B cell (primary cell): ENCODE measurements around the gene NRL. TPM values are rescaled to one million over a fixed set of nuclear protein-coding genes. Genes with fewer than 3 reads are reported as not detected.

Experiments used
- ATAC-seq: fragments of 200-7000 bp; cut with Tn5 transposase; one replicate; pipeline ENCODE4 v1.10.0; 2021; ENCODE audit warnings: low read depth, mild to moderate bottlenecking, moderate number of reproducible peaks, moderate library complexity
- CTCF ChIA-PET: fragments of 350-600 bp; sonication (Branson Sonifier 250); formaldehyde crosslinking; loops from one replicate; lab custom pipeline; 2021; ENCODE audit warnings: antibody characterized with exemption, inconsistent platforms; lab: Charles Lee
- POLR2A ChIA-PET: fragments of 350-600 bp; sonication (Branson Sonifier 250); formaldehyde crosslinking; loops from one replicate; lab custom pipeline; 2021; ENCODE audit warnings: antibody characterized with exemption; lab: Charles Lee
- DNase-seq: peaks from one replicate; pipeline ENCODE4 v3.0.0; 2013
- H2AFZ ChIP-seq: 2 replicates; pipeline ENCODE4 v1.6.1; 2012; ENCODE audit warnings: mild to moderate bottlenecking, low read depth, low read length; ENCODE audit not compliant: insufficient read depth, poor library complexity, severe bottlenecking
- H3K27ac ChIP-seq, 2 donors: 1 replicate in 1 of 2; 2 replicates in 1 of 2; pipeline ENCODE4 v1.5.1; 2012 to 2013; ENCODE audit warnings: low read length in 2 of 2, mild to moderate bottlenecking in 2 of 2, moderate library complexity in 1 of 2
- H3K27me3 ChIP-seq, 4 experiments: fragments of 200-600 bp in 1 of 4; sonication (generic) in 1 of 4; replicated peaks in 1 of 4; 1 replicate in 2 of 4; 2 replicates in 2 of 4; pipeline versions ENCODE4 v1.6.1 to v1.7.0; 2013 to 2016; ENCODE audit warnings: low read length in 3 of 4, mild to moderate bottlenecking in 2 of 4, mixed read lengths in 1 of 4, moderate library complexity in 1 of 4; ENCODE audit not compliant: insufficient read depth in 4 of 4, control insufficient read depth in 3 of 4; ENCODE audit errors: control extremely low read depth in 1 of 4
- H3K36me3 ChIP-seq, 2 experiments: replicated peaks in 1 of 2; 1 replicate in 1 of 2; 2 replicates in 1 of 2; pipeline versions ENCODE4 v1.6.1 to v1.7.1; 2013; ENCODE audit warnings: low read length in 1 of 2; ENCODE audit not compliant: insufficient read depth in 2 of 2, control insufficient read depth in 1 of 2; ENCODE audit errors: control extremely low read depth in 1 of 2, extremely low read depth in 1 of 2
- H3K4me1 ChIP-seq, 2 donors: fragments of 200-600 bp in 1 of 2; sonication (generic) in 1 of 2; 1 replicate in 1 of 2; 2 replicates in 1 of 2; pipeline versions ENCODE4 v1.5.1 to v1.6.1; 2013 to 2017; ENCODE audit warnings: low read length in 2 of 2; ENCODE audit not compliant: control insufficient read depth in 2 of 2, insufficient read depth in 2 of 2
- H3K4me2 ChIP-seq: replicated peaks from 2 replicates; pipeline ENCODE3; 2012; ENCODE audit warnings: mild to moderate bottlenecking, low read depth, low read length; ENCODE audit not compliant: poor library complexity, severe bottlenecking
- H3K4me3 ChIP-seq, 5 experiments: fragments of 200-600 bp in 1 of 5; sonication (generic) in 1 of 5; 1 replicate in 3 of 5; 2 replicates in 2 of 5; pipeline versions ENCODE4 v1.5.1 to v1.7.0; 2011 to 2016; ENCODE audit warnings: low read length in 4 of 5, mild to moderate bottlenecking in 4 of 5, low read depth in 2 of 5, control low read depth in 1 of 5, moderate library complexity in 1 of 5; ENCODE audit not compliant: insufficient read depth in 1 of 5; ENCODE audit errors: control extremely low read depth in 1 of 5, extremely low read depth in 1 of 5
- H3K79me2 ChIP-seq: fragments of 200-600 bp; sonication (generic); one replicate; pipeline ENCODE4 v1.6.0; 2016; ENCODE audit warnings: low read length; ENCODE audit not compliant: control insufficient read depth, insufficient read depth
- H3K9ac ChIP-seq: fragments of 200-600 bp; sonication (generic); 2 replicates; pipeline ENCODE4 v1.6.1; 2017; ENCODE audit warnings: mild to moderate bottlenecking, low read length, moderate library complexity
- H3K9me3 ChIP-seq, 3 donors: one replicate each; pipeline versions ENCODE4 v1.6.1 to v1.7.1; 2013; ENCODE audit warnings: low read length in 2 of 3; ENCODE audit not compliant: control insufficient read depth in 2 of 3, insufficient read depth in 1 of 3; ENCODE audit errors: control extremely low read depth in 1 of 3
- H4K20me1 ChIP-seq: 2 replicates; pipeline ENCODE4 v1.6.0; 2012; ENCODE audit warnings: mild to moderate bottlenecking, low read length; ENCODE audit not compliant: insufficient read depth, control insufficient read depth, poor library complexity, severe bottlenecking
- H3K27ac Mint-ChIP-seq: one replicate; pipeline ENCODE4 v1.8.0; 2021; ENCODE audit warnings: mixed read lengths
- H3K27me3 Mint-ChIP-seq: one replicate; pipeline ENCODE4 v1.8.0; 2021; ENCODE audit warnings: mixed read lengths
- H3K4me1 Mint-ChIP-seq: one replicate; pipeline ENCODE4 v1.8.0; 2021; ENCODE audit warnings: mixed read lengths
- H3K4me3 Mint-ChIP-seq: one replicate; pipeline ENCODE4 v1.8.0; 2021; ENCODE audit warnings: mixed read lengths
- H3K9me3 Mint-ChIP-seq: one replicate; pipeline ENCODE4 v1.8.0; 2022; ENCODE audit warnings: mixed read lengths; ENCODE audit not compliant: insufficient read depth
- EZH2 ChIP-seq: IDR thresholded peaks from 2 replicates; pipeline ENCODE4 v1.6.1; 2012; ENCODE audit warnings: borderline replicate concordance, low read depth, mild to moderate bottlenecking, moderate library complexity, low read length; ENCODE audit not compliant: insufficient read depth, poor library complexity, severe bottlenecking
- WGBS: methylation state at CpG from one replicate; pipeline ENCODE4 v1.1.5; 2013; ENCODE audit warnings: missing lambda C conversion rate; ENCODE audit not compliant: insufficient coverage; 5-methylcytosine and 5-hydroxymethylcytosine counted together
- intact Hi-C: fragments of 100-400 bp; cut with micrococcal nuclease; formaldehyde crosslinking; loops from one replicate; pipeline ENCODE4 v1.10.0; 2022
- polyA plus RNA-seq: library from polyadenylated mRNA; depleted of rRNA; stranded (reverse); fragments of >200 nt; gene quantifications from 2 replicates; pipeline ENCODE4 v1.2.3, GENCODE V29; 2012
- total RNA-seq, 2 donors: library from RNA; stranded (reverse); fragments of 120-200 nt in 1 of 2; gene quantifications; 1 replicate in 1 of 2; 2 replicates in 1 of 2; pipeline versions ENCODE4 v1.2.3 to v1.2.4, GENCODE V29; 2013 to 2022
- TF ChIP-seq, protein P1 (sequence below): fragments of 200-600 bp; IDR thresholded peaks from one replicate; pipeline ENCODE4 v1.8.0; 2022; ENCODE audit warnings: antibody characterized with exemption, mild to moderate bottlenecking

NRL gene
- total and polyA plus RNA-seq, 2 donors (not counting 1 experiment from before 2014, with no cell fraction given), result 7.0 to 8.8 TPM

DNA sequence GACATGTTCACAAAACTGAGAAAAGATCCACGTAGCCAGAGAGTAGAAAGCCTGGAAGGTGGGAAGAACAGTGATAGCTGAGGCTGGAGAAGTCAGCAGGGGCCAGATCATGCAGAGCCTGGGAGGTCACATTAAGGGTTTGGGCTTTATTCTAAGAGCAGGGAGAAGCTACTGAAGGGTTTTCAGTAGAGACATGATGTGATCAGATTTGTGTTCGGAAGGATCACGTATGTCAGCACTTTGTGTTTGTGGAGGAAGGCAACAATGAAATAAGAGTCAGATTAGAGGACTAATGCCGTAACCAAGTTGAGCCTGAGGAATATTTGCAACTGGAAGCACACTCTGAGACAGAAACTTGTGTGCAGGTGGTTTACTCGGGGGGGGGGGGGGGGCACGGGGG lies 24.9 kb downstream of the NRL start:
- CTCF ChIA-PET, result interaction anchor here (1.0 to 12.1 kb wide), 27 partner anchors 9 to 458 kb away, joined by 3 to 292 read pairs (median 5); partner anchors contain the start of genes CARMIL3, CIDEB, DCAF11 and DHRS4

GRCh38 chr14:24088095-24088494 lies 26.7 kb downstream of the NRL start:
- no peak for DNase-seq
- H3K27me3 Mint-ChIP-seq, result no peaks in the 10 kb centered on the region
- POLR2A ChIA-PET, result interaction anchor here (0.7 kb wide), 1 partner anchor 25 kb away, joined by 6 read pairs; no protein-coding TSS in a partner anchor

More for the DNA sequence above, 24.9 kb downstream of the NRL start:
- Histone ChIP-seq H3K27me3 (no peaks in the 10 kb centered on the region), H3K79me2 (peaks cover 9% of the 10 kb centered on the region), H2AFZ (no peak overlapping the region), H3K9me3 (no peaks in the 10 kb centered on the region), H3K4me1 (peaks cover 0 to 17% of the 10 kb centered on the region in 2 donors), H4K20me1 (no peaks in the 10 kb centered on the region), H3K36me3 (no peaks in the 10 kb centered on the region), H3K4me2 (no peak overlapping the region), H3K4me3 (no peak overlapping the region), H3K27ac (no peak overlapping the region), H3K9ac (no peak overlapping the region)
- Mint-ChIP-seq H3K27ac (no peak overlapping the region), H3K4me3 (no peak overlapping the region), H3K4me1 (peaks cover 22% of the 10 kb centered on the region), H3K9me3 (no peaks in the 10 kb centered on the region), H3K27me3 (no peaks in the 10 kb centered on the region)
- intact Hi-C loops, result loop anchor here (1.0 to 5.0 kb wide), 4 partner anchors 32 to 523 kb away; partner anchors contain the start of genes AP1G2 and IRF9
- DNase-seq, result no peak
- 90% methylated on average over 2 of the region's 6 CpGs for WGBS
- POLR2A ChIA-PET, result interaction anchor here (1.1 to 2.8 kb wide), 2 partner anchors 9 to 15 kb away, joined by 3 to 9 read pairs; no protein-coding TSS in a partner anchor
- TF ChIP-seq, protein P1, sequence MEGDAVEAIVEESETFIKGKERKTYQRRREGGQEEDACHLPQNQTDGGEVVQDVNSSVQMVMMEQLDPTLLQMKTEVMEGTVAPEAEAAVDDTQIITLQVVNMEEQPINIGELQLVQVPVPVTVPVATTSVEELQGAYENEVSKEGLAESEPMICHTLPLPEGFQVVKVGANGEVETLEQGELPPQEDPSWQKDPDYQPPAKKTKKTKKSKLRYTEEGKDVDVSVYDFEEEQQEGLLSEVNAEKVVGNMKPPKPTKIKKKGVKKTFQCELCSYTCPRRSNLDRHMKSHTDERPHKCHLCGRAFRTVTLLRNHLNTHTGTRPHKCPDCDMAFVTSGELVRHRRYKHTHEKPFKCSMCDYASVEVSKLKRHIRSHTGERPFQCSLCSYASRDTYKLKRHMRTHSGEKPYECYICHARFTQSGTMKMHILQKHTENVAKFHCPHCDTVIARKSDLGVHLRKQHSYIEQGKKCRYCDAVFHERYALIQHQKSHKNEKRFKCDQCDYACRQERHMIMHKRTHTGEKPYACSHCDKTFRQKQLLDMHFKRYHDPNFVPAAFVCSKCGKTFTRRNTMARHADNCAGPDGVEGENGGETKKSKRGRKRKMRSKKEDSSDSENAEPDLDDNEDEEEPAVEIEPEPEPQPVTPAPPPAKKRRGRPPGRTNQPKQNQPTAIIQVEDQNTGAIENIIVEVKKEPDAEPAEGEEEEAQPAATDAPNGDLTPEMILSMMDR, result no peak
- TF ChIP-seq EZH2, result no peak
- ATAC-seq, result no peak

More at GRCh38 chr14:24088095-24088494, 26.7 kb downstream of the NRL start:
- 100% methylated on average over 1 of the region's 2 CpGs for WGBS
- H3K4me2 ChIP-seq, result no peak overlapping the region
- H3K4me1 Mint-ChIP-seq, result peaks cover 14% of the 10 kb centered on the region
- no peaks in the 10 kb centered on the region for H3K27me3 ChIP-seq
- ATAC-seq, result no peak
- no peaks in the 10 kb centered on the region for H3K9me3 ChIP-seq
- no peak overlapping the region for H3K27ac ChIP-seq
- no peaks in the 10 kb centered on the region for H4K20me1 ChIP-seq
- intact Hi-C loops, result no loop called here
- H3K36me3 ChIP-seq, result no peaks in the 10 kb centered on the region
- no peak for TF ChIP-seq EZH2
- TF ChIP-seq, protein P1, result no peak
- no peak overlapping the region for H3K4me3 ChIP-seq
- no peak overlapping the region for H3K9ac ChIP-seq
- H3K4me3 Mint-ChIP-seq, result no peak overlapping the region
- peaks cover 4% of the 10 kb centered on the region for H3K79me2 ChIP-seq
- H3K4me1 ChIP-seq, result peaks cover 0 to 9% of the 10 kb centered on the region in 2 donors
- no peak overlapping the region for H3K27ac Mint-ChIP-seq
- H2AFZ ChIP-seq, result no peak overlapping the region
- H3K9me3 Mint-ChIP-seq, result no peaks in the 10 kb centered on the region
- CTCF ChIA-PET, result interaction anchor here (0.7 to 12.1 kb wide), 6 partner anchors 8 to 73 kb away, joined by 3 to 292 read pairs (median 4); partner anchors contain the start of gene CPNE6
